ENCODE results near the gene GLYATL3. TPM values are rescaled to one million over a fixed set of nuclear protein-coding genes. Genes with fewer than 3 reads are reported as not detected.

Gene GLYATL3
- total and polyA plus RNA-seq, 7 donors, result not detected

DNA sequence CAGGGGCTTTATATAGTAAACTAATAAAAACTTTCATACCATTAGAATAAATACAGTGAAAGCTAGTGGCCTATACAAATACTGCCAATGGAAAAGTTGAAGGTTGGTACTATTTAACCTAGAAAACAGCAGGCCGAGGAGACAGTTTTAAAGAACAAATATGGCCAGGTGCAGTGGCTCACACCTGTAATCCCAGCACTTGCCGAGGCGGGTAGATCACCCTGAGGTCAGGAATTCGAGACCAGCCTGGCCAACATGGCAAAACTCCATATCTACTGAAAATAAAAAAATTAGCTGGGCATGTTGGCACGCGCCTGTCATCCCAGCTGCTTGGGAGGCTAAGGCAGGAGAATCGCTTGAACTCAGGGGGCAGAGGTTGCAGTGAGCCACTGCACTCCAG lies 24.8 kb downstream of the GLYATL3 start:
- no peaks in the 10 kb centered on the region for H3K4me1 ChIP-seq
- intact Hi-C loops (cut with DNase I), result no loop called here
- no peak for ATAC-seq
- DNase-seq, result no peak
- no peak overlapping the region for H3K27ac ChIP-seq
- no peaks in the 10 kb centered on the region for H3K27me3 ChIP-seq (ENCODE audit: insufficient read depth in 3 of 3, low read length in 2 of 3)
- H3K9me3 ChIP-seq, result no peaks in the 10 kb centered on the region
- TF ChIP-seq, protein P1, sequence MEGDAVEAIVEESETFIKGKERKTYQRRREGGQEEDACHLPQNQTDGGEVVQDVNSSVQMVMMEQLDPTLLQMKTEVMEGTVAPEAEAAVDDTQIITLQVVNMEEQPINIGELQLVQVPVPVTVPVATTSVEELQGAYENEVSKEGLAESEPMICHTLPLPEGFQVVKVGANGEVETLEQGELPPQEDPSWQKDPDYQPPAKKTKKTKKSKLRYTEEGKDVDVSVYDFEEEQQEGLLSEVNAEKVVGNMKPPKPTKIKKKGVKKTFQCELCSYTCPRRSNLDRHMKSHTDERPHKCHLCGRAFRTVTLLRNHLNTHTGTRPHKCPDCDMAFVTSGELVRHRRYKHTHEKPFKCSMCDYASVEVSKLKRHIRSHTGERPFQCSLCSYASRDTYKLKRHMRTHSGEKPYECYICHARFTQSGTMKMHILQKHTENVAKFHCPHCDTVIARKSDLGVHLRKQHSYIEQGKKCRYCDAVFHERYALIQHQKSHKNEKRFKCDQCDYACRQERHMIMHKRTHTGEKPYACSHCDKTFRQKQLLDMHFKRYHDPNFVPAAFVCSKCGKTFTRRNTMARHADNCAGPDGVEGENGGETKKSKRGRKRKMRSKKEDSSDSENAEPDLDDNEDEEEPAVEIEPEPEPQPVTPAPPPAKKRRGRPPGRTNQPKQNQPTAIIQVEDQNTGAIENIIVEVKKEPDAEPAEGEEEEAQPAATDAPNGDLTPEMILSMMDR (IDR thresholded peaks at IDR 0.05), result no peak
- no peaks in the 10 kb centered on the region for H3K36me3 ChIP-seq (ENCODE audit: insufficient read depth in 1 of 2, low read depth in 1 of 2)
- 64 to 75% (median 69%) methylated on average over 7 of the region's 7 CpGs for WGBS, 3 donors
- no peak overlapping the region for H3K4me3 ChIP-seq

DNA sequence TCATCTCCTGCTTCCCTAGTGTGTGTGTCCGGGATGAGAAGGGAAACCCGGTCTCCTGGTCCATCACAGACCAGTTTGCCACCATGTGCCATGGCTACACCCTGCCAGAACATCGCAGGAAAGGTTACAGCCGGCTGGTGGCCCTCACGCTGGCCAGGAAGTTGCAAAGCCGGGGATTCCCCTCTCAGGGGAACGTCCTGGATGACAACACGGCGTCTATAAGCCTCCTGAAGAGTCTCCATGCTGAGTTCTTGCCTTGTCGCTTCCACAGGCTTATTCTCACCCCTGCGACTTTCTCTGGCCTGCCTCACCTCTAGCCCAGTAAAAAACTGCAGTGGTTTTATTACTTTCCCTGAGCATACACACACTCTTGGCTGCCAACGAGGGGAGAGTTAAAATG lies 26.9 kb downstream of the GLYATL3 start:
- Histone ChIP-seq H3K27ac (no peak overlapping the region), H3K4me1 (no peaks in the 10 kb centered on the region), H3K36me3 (ENCODE audit: insufficient read depth in 1 of 2, low read depth in 1 of 2) (no peaks in the 10 kb centered on the region), H3K27me3 (ENCODE audit: insufficient read depth in 3 of 3, low read length in 2 of 3) (no peaks in the 10 kb centered on the region), H3K9me3 (no peaks in the 10 kb centered on the region), H3K4me3 (no peak overlapping the region)
- ATAC-seq (no peak), DNase-seq (no peak)
- WGBS, 3 donors, result 70 to 72% (median 71%) methylated on average over 12 of the region's 12 CpGs
- TF ChIP-seq, protein P1 (IDR thresholded peaks at IDR 0.05), result no peak
- intact Hi-C loops (cut with DNase I), result loop anchor here in 1 of 2 donors (5.0 kb wide), 1 partner anchor 321 kb away; no protein-coding TSS in a partner anchor

GRCh38 chr6:49527320-49527719 lies 27.6 kb downstream of the GLYATL3 start:
- ATAC-seq, result no peak
- TF ChIP-seq, protein P1 (IDR thresholded peaks at IDR 0.05), result no peak
- no peak for DNase-seq
- intact Hi-C loops (cut with DNase I), result loop anchor here in 1 of 2 donors (5.0 kb wide), 1 partner anchor 320 kb away; no protein-coding TSS in a partner anchor
- H3K27me3 ChIP-seq (ENCODE audit: insufficient read depth in 3 of 3, low read length in 2 of 3), result no peaks in the 10 kb centered on the region
- no peaks in the 10 kb centered on the region for H3K4me1 ChIP-seq
- no peak overlapping the region for H3K27ac ChIP-seq
- no peak overlapping the region for H3K4me3 ChIP-seq
- H3K36me3 ChIP-seq (ENCODE audit: insufficient read depth in 1 of 2, low read depth in 1 of 2), result no peaks in the 10 kb centered on the region
- WGBS, 3 donors, result 57 to 72% (median 70%) methylated on average over 1 of the region's 1 CpG
- H3K9me3 ChIP-seq, result no peaks in the 10 kb centered on the region

DNA sequence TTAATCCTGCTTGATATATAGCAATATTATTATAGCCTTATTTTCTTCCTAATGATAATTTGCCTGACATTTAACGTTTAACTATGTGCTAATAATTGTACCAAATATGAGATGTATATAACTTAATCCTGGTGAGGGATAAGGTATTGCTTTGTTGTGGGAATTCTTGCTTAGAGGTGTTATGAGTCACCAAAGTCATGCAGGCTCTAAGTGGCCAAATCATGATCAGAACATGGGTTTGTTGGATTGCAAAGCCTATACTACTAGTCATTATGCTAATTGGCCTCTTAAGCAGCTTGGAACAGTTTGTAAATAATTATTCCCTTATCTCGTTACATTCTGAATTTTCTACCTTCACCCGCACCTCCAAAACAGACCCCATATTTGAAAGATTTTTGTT lies 28.8 kb downstream of the GLYATL3 start:
- Histone ChIP-seq H3K4me1 (no peaks in the 10 kb centered on the region), H3K4me3 (no peak overlapping the region), H3K27me3 (ENCODE audit: insufficient read depth in 3 of 3, low read length in 2 of 3) (no peaks in the 10 kb centered on the region), H3K27ac (no peak overlapping the region), H3K36me3 (ENCODE audit: insufficient read depth in 1 of 2, low read depth in 1 of 2) (no peaks in the 10 kb centered on the region), H3K9me3 (no peaks in the 10 kb centered on the region)
- TF ChIP-seq, protein P1 (IDR thresholded peaks at IDR 0.05), result no peak
- WGBS, 3 donors, result 61 to 75% (median 61%) methylated on average over 3 of the region's 3 CpGs
- no peak for DNase-seq
- intact Hi-C loops (cut with DNase I), result loop anchor here in 1 of 2 donors (5.0 kb wide), 1 partner anchor 319 kb away; no protein-coding TSS in a partner anchor
- ATAC-seq, result no peak
